Measurements from ENCODE around the gene GALNT11.
"Not testable (repeated sequence)": the region's sequence is repeated elsewhere in the genome, so short reads cannot be mapped to it uniquely, and the experiment has no call there.

GALNT11 gene

GRCh38 chr7:152081088-152081487 lies 55.6 kb downstream of the GALNT11 start:
- no peak for DNase-seq
- H3K36me3 ChIP-seq: no peaks in the 10 kb centered on the region
- H3K4me1 ChIP-seq: peaks cover 16% of the 10 kb centered on the region; the same call in 1 of the 2 replicates
- no peaks in the 10 kb centered on the region for H3K9me3 ChIP-seq
- no peak for TF ChIP-seq CTCF (IDR thresholded peaks at IDR 0.05; ENCODE audit: low read depth, low read length)
- H3K27me3 ChIP-seq: no peaks in the 10 kb centered on the region
- no peak overlapping the region for H3K4me3 ChIP-seq (ENCODE audit: low read depth, low read length)

GRCh38 chr7:152082073-152082721 lies 56.7 kb downstream of the GALNT11 start:
- H3K4me3 ChIP-seq (ENCODE audit: low read depth, low read length); H3K4me1 ChIP-seq; H3K9me3 ChIP-seq; H3K36me3 ChIP-seq; H3K27me3 ChIP-seq; DNase-seq: not testable (repeated sequence)

- Histone ChIP-seq H3K4me1 (no peaks in the 10 kb centered on the region), H3K27me3 (no peaks in the 10 kb centered on the region), H3K36me3 (no peaks in the 10 kb centered on the region), H3K9me3 (no peaks in the 10 kb centered on the region; the same call in 1 of the 2 replicates), H3K4me3 (ENCODE audit: low read depth, low read length) (no peak overlapping the region)
- no peak for TF ChIP-seq CTCF (IDR thresholded peaks at IDR 0.05; ENCODE audit: low read depth, low read length)
- DNase-seq: no peak
These were observed 59.7 kb downstream of the GALNT11 start for GRCh38 chr7:152085131-152085530.

- no peaks in the 10 kb centered on the region for H3K36me3 ChIP-seq
These were observed 61.0 kb downstream of the GALNT11 start for GRCh38 chr7:152086513-152086912.

GRCh38 chr7:152089183-152089582 lies 63.7 kb downstream of the GALNT11 start:
- Histone ChIP-seq H3K27me3 (no peaks in the 10 kb centered on the region), H3K36me3 (no peaks in the 10 kb centered on the region), H3K4me3 (ENCODE audit: low read depth, low read length) (no peak overlapping the region), H3K9me3 (no peaks in the 10 kb centered on the region; the same call in 1 of the 2 replicates), H3K4me1 (no peaks in the 10 kb centered on the region)
- DNase-seq: no peak
- no peak for TF ChIP-seq CTCF (IDR thresholded peaks at IDR 0.05; ENCODE audit: low read depth, low read length)

More at GRCh38 chr7:152086513-152086912, 61.0 kb downstream of the GALNT11 start:
- no peaks in the 10 kb centered on the region for H3K4me1 ChIP-seq
- no peak overlapping the region for H3K4me3 ChIP-seq (ENCODE audit: low read depth, low read length)
- H3K9me3 ChIP-seq: no peaks in the 10 kb centered on the region; the same call in 1 of the 2 replicates
- no peak for TF ChIP-seq CTCF (IDR thresholded peaks at IDR 0.05; ENCODE audit: low read depth, low read length)
- peak; percentile 23 for DNase-seq
- no peaks in the 10 kb centered on the region for H3K27me3 ChIP-seq

- no peaks in the 10 kb centered on the region for H3K36me3 ChIP-seq
- no peaks in the 10 kb centered on the region for H3K27me3 ChIP-seq
- no peak overlapping the region for H3K4me3 ChIP-seq (ENCODE audit: low read depth, low read length)
- no peak for TF ChIP-seq CTCF (IDR thresholded peaks at IDR 0.05; ENCODE audit: low read depth, low read length)
- no peaks in the 10 kb centered on the region for H3K4me1 ChIP-seq
- no peak for DNase-seq
- no peaks in the 10 kb centered on the region; the same call in 1 of the 2 replicates for H3K9me3 ChIP-seq
These were observed 65.3 kb downstream of the GALNT11 start for GRCh38 chr7:152090747-152091146.
